ENCODE data around the gene CALM3.
A peak's percentile ranks its signal among the peaks of the same experiment; 100 is the strongest.
"Not testable (repeated sequence)": the region's sequence is repeated elsewhere in the genome, so short reads cannot be mapped to it uniquely, and the experiment has no call there.

The CALM3 gene

DNA sequence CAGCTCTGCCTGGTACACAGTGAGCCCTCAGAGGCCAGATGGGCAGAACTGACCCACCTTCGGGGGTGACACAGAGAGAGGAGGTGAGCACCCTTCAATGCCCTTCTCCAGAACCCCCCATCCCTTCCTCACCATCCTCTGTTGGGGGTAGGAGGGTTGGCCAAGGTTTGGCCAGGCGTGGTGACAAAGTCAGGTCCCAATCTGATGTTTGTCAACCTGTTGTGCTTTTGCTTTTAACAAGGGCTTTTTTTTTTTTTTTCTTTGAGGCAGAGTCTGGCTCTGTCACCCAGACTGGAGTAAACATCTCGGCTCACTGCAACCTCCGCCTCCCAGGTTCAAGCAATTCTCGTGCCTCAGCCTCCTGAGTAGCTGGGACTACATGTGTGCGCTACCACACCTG is 16.5 kb downstream of the CALM3 start:
- DNase-seq = no peak

DNA sequence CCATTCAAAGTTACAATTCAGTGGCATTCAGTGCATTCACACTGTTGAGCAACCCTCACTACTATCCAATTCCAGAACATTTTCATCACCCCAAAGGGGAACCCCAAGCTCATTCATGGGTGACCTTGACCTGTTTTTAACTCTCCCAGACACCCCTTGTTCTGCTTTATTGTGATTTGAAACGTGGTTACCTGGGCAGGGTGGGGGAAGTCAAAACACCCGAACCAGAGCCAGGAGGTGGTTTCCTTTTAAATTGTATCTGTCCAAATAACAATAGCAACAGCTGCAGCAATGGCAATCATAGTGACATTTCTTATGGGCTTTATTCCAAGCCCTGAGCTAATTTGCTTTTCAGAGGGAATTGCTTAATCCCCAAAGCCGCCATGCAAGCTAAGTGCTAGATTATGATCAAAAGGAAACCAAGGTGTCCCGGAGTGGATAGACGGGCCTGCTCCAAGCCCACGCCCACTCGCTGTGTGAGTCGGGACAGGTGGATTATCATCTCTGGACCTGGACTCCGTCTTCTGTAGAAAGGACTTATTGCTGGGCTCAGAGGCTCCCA is 17.6 kb downstream of the CALM3 start:
- peak; percentile 45 for DNase-seq

DNA sequence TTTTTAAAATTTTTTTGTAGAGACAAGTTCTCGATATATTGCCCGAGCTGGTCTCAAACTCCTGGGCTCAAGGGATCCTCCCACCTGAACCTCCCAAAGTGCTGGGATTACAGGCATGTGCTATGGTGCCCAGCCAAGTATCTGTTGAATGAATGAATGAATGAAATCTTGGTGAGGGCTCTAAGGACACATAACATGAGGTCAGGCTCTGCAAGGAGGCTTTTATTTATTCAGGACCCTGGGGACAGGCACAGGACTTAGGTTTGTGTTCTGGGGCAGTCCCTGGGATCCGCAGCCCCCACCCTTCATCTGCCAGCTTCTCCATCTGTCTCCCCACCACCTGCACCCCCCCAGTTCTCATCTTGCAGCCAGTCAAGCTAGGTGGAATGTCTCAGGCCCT is 19.1 kb downstream of the CALM3 start:
- no peak for DNase-seq

DNA sequence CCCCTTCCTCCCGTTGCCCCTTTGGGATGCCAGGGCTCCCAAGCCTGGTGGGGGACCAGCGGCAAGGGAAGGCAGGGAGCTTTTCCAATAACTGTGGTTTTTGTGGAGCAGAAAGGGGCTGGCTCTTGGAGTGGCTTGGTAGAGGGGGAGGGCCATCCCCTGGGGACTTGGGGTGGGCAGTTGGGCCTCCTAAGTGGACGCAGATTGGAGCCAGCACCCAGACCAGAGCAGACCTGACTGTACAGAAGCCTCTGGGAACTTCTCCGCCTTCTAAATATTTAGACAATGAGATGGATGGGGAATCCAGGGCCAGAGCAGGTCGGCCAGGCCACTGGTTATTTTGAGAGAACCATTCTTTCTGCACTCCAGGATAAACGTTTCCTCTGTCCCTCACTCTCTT is 19.6 kb downstream of the CALM3 start:
- DNase-seq = no peak

DNA sequence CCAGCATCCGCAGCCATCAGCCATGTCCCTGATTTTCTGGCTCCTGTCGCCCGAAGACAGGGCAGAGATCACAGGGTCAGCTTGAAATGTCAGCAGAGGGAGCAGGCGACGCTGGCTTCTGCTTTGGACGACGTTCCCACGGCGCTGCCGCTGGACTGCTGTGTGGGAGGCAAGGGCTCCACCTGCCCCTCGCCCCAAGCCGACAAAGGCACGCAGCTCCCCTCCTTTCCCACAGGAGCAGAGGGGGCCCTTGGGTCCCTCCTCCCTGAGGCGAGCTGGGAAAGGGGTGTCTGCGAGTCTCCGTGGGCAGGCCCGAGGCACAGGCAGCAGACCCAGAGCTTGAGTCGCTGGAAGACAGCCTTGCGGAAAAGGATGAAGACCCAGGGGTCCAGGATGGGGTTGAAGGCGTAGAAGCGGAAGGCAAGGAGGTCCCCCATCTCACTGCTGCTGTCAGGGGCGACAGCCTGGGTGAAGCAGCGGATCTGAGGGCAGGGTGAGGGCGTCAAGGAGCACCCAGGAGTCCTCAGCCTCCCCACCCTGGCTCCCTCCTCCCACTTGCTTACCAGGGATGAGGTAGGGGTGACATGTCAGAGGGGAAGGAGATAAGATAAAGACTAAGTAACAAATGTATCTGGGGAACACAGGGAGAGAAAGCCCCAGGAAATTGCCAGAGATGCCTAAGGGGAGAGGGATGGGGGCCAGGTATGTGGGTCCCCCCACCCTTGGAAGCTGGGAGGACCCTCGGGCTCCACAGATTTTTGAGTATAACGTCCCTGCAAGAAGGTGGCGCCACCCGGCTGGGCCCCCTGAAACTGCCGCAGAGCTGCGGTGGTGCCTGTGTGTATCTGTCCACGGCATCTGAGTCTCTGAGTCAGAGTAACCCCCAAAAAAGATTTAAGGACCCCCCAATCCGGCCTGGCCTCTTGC is 20.3 kb downstream of the CALM3 start:
- no peak for DNase-seq

DNA sequence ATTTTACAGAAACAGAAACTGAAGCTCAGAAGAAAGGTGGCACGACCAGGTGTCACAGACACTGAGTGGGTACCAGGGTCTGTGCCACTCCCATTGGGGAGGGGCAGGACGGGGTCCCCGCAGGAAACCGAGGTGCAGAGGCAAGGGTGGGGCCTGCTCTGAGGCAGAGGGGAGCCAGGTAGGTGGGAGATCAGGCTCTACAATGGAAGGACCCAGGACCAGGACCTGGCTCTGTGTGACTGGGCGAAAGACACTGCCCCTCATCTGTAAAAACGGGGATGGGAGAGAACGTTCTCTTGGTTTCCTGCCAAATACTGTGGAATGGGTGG is 21.0 kb downstream of the CALM3 start:
- DNase-seq = no peak

DNA sequence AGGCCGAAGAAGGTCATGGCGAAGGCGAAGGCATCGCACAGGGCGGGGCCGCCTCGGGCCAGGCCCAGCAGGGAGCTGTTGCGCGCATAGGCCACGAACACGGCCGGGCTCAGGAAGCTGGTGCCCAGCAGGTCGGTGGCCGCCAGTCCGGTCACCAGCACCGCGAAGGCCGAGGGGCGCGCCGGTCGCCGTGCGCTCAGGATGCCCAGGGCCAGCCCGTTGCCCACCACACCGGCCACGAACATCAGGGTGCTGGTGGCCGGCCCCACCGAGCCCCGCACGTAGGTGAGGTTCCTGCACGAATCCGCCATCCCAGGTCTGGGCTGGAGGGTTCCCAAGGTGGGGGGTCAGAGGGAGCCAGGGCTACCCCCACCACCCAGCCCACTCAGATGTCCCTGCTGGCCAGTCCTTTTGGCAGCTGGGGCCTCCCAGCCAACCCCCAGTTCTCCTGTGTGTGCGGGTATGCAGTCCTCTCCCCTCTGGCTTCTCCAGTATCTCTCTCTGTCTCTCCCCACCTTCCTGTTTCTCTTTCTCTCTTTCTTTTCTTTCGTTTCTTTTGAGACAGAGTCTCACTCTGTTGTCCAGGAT is 22.9 kb downstream of the CALM3 start:
- no peak for DNase-seq

DNA sequence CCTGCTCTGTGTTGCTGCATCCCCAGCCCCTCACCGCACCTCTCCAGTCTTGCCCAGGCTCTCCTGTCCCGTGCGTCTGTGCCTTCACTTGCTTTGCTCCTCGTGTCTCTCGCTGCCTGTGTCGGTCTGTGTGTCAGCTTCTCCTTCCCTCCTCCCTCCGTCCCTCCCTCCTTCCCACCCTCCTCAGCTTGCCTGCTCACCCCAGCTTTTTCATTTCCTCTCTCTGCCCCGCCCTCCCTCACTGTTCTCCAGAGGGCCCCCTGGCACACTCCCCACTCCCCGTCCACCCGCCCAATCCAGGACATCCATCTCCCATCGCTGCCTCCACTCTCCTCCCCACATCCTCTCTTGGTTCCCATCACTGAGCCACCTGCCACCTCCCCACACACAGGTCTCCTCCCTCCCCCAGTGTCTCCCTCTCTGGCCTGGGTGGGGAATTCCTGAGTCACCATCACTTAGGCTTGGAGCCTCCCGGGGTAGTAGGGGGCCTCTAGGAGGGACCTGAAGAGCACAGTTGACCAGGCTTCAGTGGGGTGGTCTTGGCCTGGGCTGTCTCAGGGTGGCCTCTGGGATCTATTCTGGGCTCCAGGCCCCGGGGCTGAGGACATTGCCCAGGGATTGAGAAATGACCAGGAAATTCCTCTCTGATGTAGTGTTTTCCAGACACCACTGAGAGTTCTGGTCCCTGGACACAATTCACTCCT is 24.0 kb downstream of the CALM3 start, which contains the start of gene PTGIR:
PTGIR (minus strand) TSS at position 132 of the 704 bp plus-strand sequence. CDS start 864 bp downstream, outside the sequence.
- DNase-seq = no peak

DNA sequence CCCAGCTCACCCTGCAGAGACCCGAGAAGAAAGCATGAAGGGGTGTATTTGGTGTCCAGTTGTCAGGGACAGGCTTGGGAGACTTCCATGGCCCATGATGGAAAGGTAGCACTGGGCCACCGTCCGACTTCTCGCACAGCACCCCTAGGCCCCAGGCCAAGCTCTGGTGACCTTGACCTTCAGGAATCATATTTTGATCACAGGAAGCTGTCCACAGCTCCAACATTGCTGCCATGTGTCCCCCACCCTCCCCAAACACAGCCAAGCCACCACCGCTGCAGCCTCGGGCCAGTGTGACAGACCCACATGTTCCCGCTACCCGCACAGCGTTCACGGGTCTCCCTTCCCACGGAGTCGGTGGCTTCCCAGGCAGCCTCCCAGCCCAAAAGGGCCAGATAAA is 24.6 kb downstream of the CALM3 start:
- no peak for DNase-seq

DNA sequence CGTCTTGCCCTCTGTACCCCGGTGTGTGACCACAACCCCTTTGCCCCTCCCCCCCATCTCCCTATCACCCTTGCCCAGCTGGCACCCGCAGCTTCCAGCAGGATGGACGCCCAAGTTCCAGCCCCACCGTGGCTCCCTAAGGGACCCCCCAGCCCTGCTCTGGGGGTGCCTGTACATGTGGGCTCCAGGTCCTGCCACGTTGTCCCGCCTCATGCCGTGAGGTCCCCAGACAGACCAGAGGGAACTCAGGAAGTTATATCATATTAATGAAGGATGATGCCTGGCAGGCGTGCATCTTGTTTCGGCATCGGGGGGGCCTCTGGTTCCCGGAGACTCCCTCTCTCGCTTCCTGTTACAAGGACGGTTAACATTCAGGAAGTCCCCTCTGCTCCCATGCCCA is 25.3 kb downstream of the CALM3 start:
- DNase-seq = no peak

DNA sequence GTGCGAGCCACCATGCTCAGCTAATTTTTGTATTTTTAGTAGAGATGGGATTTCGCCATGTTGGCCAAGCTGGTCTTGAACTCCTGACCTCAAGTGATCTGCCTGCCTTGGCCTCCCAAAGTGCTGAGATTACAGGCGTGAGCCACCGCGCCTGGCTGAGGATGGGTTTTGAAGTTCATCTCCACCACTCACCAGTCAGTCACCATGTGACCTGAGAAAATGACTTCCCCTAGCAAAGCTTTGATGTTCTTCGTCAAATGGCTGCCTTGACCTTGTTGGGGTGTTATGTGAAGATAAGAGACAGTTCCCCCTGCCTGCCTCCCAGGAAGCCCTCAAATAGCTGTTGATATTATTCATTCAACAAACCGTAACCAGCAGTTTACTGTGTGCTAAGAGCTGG is 27.8 kb downstream of the CALM3 start:
- DNase-seq = not testable (repeated sequence)

DNA sequence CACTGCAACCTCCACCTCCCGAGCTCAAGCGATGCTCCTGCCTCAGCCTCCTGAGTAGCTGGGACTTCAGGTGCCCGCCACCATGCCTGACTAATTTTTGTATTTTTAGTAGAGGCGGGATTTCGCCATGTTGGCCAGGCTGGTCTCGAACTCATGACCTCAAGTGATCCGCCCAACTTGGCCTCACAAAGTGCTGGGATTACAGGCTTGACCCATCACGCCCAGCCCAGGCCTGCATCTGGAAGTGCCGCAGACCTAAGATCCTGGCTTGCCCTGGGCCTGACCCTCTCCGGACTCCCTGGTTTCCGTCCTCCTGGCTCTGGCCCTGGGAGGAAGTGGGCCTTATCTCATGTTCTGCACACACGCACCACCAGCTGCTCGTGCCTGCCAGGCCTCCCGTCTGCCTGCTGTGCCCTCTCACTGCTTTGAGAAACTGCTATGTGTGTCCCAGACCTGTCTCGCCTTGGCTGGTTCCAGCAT is 28.5 kb downstream of the CALM3 start:
- no peak for DNase-seq

DNA sequence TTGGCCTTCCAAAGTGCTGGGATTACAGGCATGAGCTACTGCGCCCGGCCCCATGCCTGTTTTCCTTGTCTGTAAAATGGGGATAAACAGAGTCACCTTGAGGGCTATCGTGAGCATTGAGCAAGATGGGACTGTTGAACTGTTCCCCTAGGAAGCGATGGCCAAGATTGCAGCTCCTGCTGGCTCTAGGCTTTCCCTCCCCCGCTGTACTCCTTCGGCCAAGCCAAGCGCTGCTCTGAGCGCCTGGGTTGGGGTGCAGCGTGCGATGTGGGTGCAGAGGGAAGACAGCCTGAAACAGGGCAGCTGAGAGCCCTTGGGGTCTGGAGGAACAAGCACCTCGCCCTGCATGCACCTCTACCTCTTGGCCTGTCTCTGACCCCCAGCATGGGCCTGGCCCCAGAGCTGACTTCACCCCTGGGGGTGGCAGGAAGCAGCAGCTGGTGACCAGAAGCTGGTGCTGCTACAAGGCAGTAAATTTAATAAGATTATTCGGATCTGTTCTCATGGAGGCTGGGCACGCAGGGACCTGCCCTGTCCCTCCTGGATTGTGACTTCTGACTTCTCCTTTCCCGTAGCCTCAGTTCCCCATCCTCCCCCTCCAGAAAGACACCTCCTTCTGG is 29.6 kb downstream of the CALM3 start:
- no peak for DNase-seq

DNA sequence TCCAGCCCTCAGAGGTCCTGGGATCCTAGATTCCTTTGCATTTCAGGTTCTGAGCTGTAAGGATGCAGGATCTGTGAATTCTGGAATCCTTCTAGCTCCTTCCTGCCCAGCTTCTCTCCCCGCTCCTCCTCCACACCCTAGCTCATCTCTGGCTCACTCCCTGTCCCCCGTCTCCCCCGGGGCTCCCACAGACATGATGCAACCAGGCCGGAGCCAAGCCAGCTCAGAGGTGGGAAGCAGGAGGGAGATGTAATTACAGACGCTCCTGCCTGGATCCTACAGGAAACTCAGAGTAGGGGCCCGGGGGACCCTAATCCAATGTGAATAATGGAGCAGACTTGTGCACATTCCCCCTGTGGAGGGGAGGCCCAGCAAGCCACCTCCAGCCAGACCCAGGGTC is 30.4 kb downstream of the CALM3 start:
- DNase-seq = no peak

DNA sequence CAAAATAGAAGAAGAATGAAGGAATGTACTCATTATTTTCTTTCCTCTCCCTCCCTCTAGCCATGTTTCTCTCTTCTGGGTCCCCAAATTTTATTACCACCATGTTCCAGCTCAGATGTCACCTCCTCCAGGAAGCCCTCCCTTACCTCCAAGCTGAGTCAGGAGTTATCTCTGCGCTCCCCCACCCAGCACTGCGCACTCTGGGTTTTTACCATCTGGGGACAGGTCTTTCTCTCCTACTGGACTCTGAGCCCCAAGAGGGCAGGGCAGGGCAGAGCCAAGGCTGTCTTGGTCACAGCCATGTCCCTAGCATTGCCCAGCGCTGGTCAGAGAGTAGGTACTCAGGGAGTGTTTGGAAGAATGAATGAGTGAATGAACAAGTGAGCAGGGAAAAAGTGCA is 32.0 kb downstream of the CALM3 start:
- no peak for DNase-seq

DNA sequence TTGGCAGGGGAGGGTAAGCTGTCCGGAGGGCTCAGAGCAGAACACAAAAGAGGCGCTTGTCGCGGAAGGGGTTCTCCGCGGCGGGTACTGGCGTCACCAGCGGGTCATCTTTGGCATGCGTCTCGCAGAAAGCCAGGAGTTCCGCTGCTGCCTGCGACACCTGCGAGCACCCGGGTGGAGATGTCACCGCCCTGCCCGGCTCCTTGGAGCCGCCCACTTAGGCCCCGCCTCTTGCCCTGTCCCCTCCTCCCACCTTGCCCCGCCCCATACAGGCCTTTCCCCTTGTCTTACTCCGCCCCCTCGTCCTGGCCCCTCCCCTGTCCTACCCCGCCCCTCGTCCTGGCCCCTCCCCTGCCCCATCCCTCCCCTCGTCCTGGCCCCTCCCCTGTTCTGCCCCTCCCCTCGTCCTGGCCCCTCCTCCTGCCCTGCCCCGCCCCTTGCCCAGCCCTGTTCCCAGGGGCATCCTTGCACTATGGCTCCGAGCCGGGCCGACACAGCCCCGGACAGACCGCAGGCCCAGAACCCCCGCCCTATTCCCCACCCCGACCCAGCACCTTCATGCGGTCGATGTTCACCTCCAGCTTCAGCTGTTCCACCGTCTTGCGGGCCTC is 33.0 kb downstream of the CALM3 start:
- peak; percentile 70 for DNase-seq

DNA sequence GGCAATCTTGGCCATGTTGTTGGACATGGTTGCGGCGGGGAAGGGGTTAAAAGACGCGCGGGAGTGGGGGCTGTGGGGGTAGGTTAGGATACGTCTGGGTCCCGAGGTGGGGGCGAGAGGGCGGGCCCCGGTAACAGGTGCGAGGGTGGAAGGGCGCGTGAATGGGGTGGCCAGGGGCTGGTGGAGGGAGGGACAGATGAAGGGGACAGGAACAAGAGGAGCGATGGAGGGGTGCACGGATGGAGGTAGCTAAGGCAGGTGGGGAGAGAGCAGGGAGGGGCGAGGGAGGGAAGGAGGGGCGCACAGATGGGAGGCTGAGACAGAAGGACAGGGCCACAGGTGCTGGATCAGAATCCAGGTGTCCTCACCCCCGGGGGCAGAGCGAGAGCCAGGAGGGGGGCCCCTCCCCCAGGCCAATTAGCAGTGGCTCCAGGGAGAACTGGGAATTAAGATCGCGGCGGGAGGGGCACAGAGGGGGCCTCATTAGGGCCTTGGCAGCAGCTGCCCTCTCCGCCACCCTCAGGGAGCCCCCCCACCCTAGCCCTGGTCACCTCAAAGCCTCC is 33.6 kb downstream of the CALM3 start:
- no peak for DNase-seq

DNA sequence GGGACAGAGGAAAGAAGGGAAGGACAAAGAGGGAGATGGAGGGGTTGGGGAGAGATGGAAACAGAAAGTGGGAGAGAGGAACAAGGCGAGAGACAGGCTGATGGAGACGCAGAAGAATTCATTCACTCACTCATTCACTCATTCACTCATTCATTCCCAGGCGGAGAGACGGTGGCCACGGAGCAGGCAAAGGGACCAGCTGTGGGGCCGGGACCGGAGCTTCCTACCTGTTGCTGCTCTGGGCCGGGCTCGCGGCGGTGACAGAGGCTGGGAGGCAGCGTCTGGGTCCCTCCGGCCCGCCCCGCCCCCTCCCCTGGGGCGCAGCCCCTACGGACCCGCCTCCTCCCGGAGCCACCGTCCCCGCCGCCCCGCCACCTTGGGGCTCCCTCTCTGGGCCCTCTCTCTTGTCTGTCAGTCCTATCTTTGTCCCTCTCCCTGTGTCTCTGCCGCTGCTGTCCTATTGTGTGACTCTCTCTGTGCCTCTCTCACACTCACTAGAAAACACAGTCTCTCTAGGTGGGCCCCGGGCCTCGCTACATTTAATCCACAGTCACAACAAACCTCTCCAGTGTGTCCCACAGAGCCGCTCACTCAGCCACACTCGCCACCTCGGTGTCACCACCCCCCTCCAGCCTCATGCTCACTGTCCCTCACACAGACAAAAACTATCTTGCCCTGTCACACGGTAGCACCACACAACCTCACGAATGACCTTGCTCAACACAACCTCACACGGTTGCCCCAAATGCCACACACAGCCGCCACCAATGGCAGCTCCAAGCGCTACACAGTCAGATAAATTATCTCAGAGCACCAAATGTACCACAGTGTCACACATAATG is 35.0 kb downstream of the CALM3 start, which contains the start of gene GNG8:
GNG8 (minus strand) TSS at position 283 of the 842 bp plus-strand sequence. CDS start 1,520 bp downstream, outside the sequence.
- no peak for DNase-seq

DNA sequence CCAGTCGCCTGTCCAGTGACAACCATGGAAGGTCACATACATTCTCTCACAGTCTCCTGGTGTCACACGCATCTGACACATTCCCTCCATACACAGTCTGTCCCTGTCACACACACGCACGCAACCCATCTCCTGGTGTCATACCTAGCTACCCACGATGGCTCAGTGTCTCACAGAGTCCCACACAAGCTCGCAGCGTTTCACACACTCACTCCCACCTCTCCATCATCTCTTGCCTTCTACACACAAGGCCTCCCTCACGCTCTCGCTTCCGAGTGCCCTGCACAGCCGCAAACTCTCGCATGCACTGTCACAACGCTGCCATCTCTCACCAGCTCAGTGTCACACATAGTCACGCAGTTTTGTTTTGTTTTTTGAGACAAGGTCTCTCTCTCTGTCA is 36.1 kb downstream of the CALM3 start:
- no peak for DNase-seq

DNA sequence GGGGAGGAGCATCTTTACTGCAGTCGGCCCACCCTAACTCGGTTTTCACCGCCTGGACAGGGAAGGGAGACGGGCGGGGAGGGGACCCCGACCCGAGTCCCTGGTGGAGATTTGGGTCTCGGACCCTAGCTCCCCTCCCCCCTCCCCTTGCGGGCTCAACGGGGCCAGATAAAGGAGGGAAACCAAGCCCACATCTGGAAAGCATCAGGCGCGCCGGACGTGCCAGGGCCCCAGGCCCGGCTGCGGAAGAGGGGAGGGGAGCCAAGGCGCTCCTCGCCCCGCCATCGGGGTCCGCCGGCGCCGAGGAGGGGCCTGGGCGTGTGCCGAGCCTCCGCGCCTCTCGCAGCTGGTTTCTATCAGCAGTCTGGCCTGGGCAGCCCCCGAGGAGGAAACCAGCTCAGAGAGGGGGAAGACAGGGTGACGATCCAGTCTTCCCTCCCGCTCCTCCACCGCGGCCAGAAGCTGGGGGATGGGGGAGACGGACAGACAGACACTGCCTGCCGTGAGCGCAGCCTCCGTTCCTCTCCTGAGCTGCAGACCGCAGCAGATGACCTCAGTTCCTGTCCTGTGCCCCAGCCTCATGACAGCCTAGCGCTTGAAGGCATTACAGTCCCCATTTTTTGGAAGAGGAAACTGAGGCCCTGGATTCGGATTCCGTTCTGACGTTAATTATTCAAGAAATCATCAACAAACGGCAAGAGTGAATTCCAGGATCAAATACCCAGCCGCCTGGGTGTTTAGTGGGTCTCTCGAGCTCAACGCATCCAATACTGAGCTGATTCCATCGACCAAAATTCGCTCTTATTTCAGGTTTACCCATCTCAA is 38.4 kb downstream of the CALM3 start:
- DNase-seq = no peak
